ENCODE data around the gene SH3BP4.

The SH3BP4 gene

GRCh38 chr2:234945339-234945873 is 6.4 kb upstream of the SH3BP4 start:
- no peak for DNase-seq

- no peak for DNase-seq
Observed at GRCh38 chr2:234947556-234947955, 4.3 kb upstream of the SH3BP4 start.

GRCh38 chr2:234949762-234950434 is 1.9 kb upstream of the SH3BP4 start:
- DNase-seq = no peak

- DNase-seq = no peak
Observed at GRCh38 chr2:234950435-234950729, 1.4 kb upstream of the SH3BP4 start.

GRCh38 chr2:234950730-234951663 is 820 bp upstream of the SH3BP4 start:
- no peak for DNase-seq

- DNase-seq = no peak
Observed at GRCh38 chr2:234952270-234953115, 676 bp downstream of the SH3BP4 start.

- DNase-seq = no peak
Observed at GRCh38 chr2:234953116-234954031, 1.6 kb downstream of the SH3BP4 start.

- DNase-seq = no peak
Observed at GRCh38 chr2:234954551-234954992, 2.8 kb downstream of the SH3BP4 start.

- DNase-seq = no peak
Observed at GRCh38 chr2:234955091-234955591, 3.3 kb downstream of the SH3BP4 start.

GRCh38 chr2:234955971-234956509 is 4.2 kb downstream of the SH3BP4 start:
- DNase-seq = no peak

GRCh38 chr2:234957834-234958135 is 6.0 kb downstream of the SH3BP4 start:
- no peak for DNase-seq

GRCh38 chr2:234958311-234958710 is 6.5 kb downstream of the SH3BP4 start:
- no peak for DNase-seq

GRCh38 chr2:234958746-234959395 is 7.1 kb downstream of the SH3BP4 start:
- no peak for DNase-seq

- no peak for DNase-seq
Observed at GRCh38 chr2:234960175-234961088, 8.6 kb downstream of the SH3BP4 start.

GRCh38 chr2:234961784-234962183 is 10.0 kb downstream of the SH3BP4 start:
- DNase-seq = no peak

- DNase-seq = no peak
Observed at GRCh38 chr2:234963773-234964615, 12.2 kb downstream of the SH3BP4 start.

GRCh38 chr2:234964631-234965461 is 13.0 kb downstream of the SH3BP4 start:
- no peak for DNase-seq

GRCh38 chr2:234966340-234966739 is 14.5 kb downstream of the SH3BP4 start:
- no peak for DNase-seq
